ELR (cell line): Measurements from ENCODE around the gene IDH1.
"Not testable (repeated sequence)": the region's sequence is repeated elsewhere in the genome, so short reads cannot be mapped to it uniquely, and the experiment has no call there.

Source experiments
- DNase-seq: peaks from one replicate; pipeline ENCODE4 v3.0.0-alpha.2; 2015; ENCODE audit warnings: low read depth

IDH1 gene

GRCh38 chr2:208221873-208222272 lies 33.0 kb downstream of the IDH1 start:
- DNase-seq, result not testable (repeated sequence)

GRCh38 chr2:208210688-208211451 lies 44.0 kb downstream of the IDH1 start:
- no peak for DNase-seq

- no peak for DNase-seq
Measured at GRCh38 chr2:208208335-208209085, 46.4 kb downstream of the IDH1 start.

- DNase-seq, result no peak
Measured at GRCh38 chr2:208207769-208208168, 47.1 kb downstream of the IDH1 start.

- DNase-seq, result no peak
Measured at GRCh38 chr2:208204166-208204565, 50.7 kb downstream of the IDH1 start.

- DNase-seq, result no peak
Measured at GRCh38 chr2:208195531-208195930, 59.3 kb downstream of the IDH1 start.

- no peak for DNase-seq
Measured at GRCh38 chr2:208192611-208193236, 62.1 kb downstream of the IDH1 start.

- no peak for DNase-seq
Measured at GRCh38 chr2:208189810-208190503, 64.9 kb downstream of the IDH1 start, which contains the start of gene C2orf80. Gene C2orf80, minus strand, starts transcription at chr2:208190030. Its CDS starts 3,044 bp downstream, at chr2:208186986.

- DNase-seq, result no peak
Measured at GRCh38 chr2:208189069-208189809, 65.6 kb downstream of the IDH1 start.

GRCh38 chr2:208186893-208187292 lies 68.0 kb downstream of the IDH1 start:
- no peak for DNase-seq

- no peak for DNase-seq
Measured at GRCh38 chr2:208186465-208186864, 68.4 kb downstream of the IDH1 start.
